ENCODE measurements around the gene SUSD3. TPM values are rescaled to one million over a fixed set of nuclear protein-coding genes. Genes with fewer than 3 reads are reported as not detected.

Gene SUSD3
- total RNA-seq, 1 experiment from 2014 or later, result 2.2 TPM

GRCh38 chr9:93126151-93126781 lies 67.8 kb downstream of the SUSD3 start:
- H3K27me3 Mint-ChIP-seq (ENCODE audit: insufficient read depth, unreplicated experiment), result no peaks in the 10 kb centered on the region
- H3K27ac Mint-ChIP-seq (ENCODE audit: unreplicated experiment), result no peak overlapping the region
- ChIA-PET CTCF (interaction anchor here (0.8 kb wide), 1 partner anchor 175 kb away, joined by 3 read pairs; no protein-coding TSS in a partner anchor), POLR2A (no interaction called here)
- Histone ChIP-seq H3K4me1 (no peaks in the 10 kb centered on the region), H3K36me3 (ENCODE audit: control insufficient read depth, insufficient read depth, low read length) (no peaks in the 10 kb centered on the region; the same call in 1 of the 2 replicates), H3K4me3 (ENCODE audit: low read depth, low read length) (no peak overlapping the region), H3K27me3 (replicated peaks; ENCODE audit: control insufficient read depth, insufficient read depth, low read length) (no peaks in the 10 kb centered on the region), H3K9me3 (no peaks in the 10 kb centered on the region)
- BruUV-seq (replicated peaks), result no TSS peak
- no peak overlapping the region for H3K4me3 Mint-ChIP-seq (ENCODE audit: unreplicated experiment)
- H3K4me1 Mint-ChIP-seq (ENCODE audit: low read depth, unreplicated experiment), result no peaks in the 10 kb centered on the region
- intact Hi-C loops (cut with micrococcal nuclease; ENCODE audit: unreplicated experiment), result no loop called here
- H3K36me3 Mint-ChIP-seq (ENCODE audit: insufficient read depth, unreplicated experiment), result peaks cover 13% of the 10 kb centered on the region
- no peaks in the 10 kb centered on the region for H3K9me3 Mint-ChIP-seq (ENCODE audit: unreplicated experiment)
- DNase-seq, result no peak
- TF ChIP-seq CTCF (IDR thresholded peaks at IDR 0.05; ENCODE audit: insufficient read depth in 1 of 2, low read depth in 1 of 2, low read length in 1 of 2, severe bottlenecking in 1 of 2, unreplicated experiment in 1 of 2), result no peak

GRCh38 chr9:93126825-93127368 lies 68.4 kb downstream of the SUSD3 start:
- intact Hi-C loops (cut with micrococcal nuclease; ENCODE audit: unreplicated experiment), result no loop called here
- Mint-ChIP-seq H3K27me3 (ENCODE audit: insufficient read depth, unreplicated experiment) (no peaks in the 10 kb centered on the region), H3K27ac (ENCODE audit: unreplicated experiment) (no peak overlapping the region), H3K36me3 (ENCODE audit: insufficient read depth, unreplicated experiment) (peaks cover 13% of the 10 kb centered on the region), H3K4me1 (ENCODE audit: low read depth, unreplicated experiment) (no peaks in the 10 kb centered on the region), H3K4me3 (ENCODE audit: unreplicated experiment) (no peak overlapping the region), H3K9me3 (ENCODE audit: unreplicated experiment) (no peaks in the 10 kb centered on the region)
- CTCF ChIA-PET, result no interaction called here
- Histone ChIP-seq H3K4me1 (no peaks in the 10 kb centered on the region), H3K27me3 (replicated peaks; ENCODE audit: control insufficient read depth, insufficient read depth, low read length) (no peaks in the 10 kb centered on the region), H3K9me3 (no peaks in the 10 kb centered on the region), H3K4me3 (ENCODE audit: low read depth, low read length) (no peak overlapping the region), H3K36me3 (ENCODE audit: control insufficient read depth, insufficient read depth, low read length) (no peaks in the 10 kb centered on the region; the same call in 1 of the 2 replicates)
- no peak for DNase-seq
- POLR2A ChIA-PET, result no interaction called here
- no TSS peak for BruUV-seq (replicated peaks)
- no peak for TF ChIP-seq CTCF (IDR thresholded peaks at IDR 0.05; ENCODE audit: insufficient read depth in 1 of 2, low read depth in 1 of 2, low read length in 1 of 2, severe bottlenecking in 1 of 2, unreplicated experiment in 1 of 2)

- no peak for TF ChIP-seq CTCF (IDR thresholded peaks at IDR 0.05; ENCODE audit: insufficient read depth in 1 of 2, low read depth in 1 of 2, low read length in 1 of 2, severe bottlenecking in 1 of 2, unreplicated experiment in 1 of 2)
- Mint-ChIP-seq H3K27me3 (ENCODE audit: insufficient read depth, unreplicated experiment) (no peaks in the 10 kb centered on the region), H3K4me1 (ENCODE audit: low read depth, unreplicated experiment) (peaks cover under 1% of the 10 kb centered on the region), H3K4me3 (ENCODE audit: unreplicated experiment) (no peak overlapping the region), H3K36me3 (ENCODE audit: insufficient read depth, unreplicated experiment) (peaks cover 13% of the 10 kb centered on the region), H3K9me3 (ENCODE audit: unreplicated experiment) (no peaks in the 10 kb centered on the region), H3K27ac (ENCODE audit: unreplicated experiment) (no peak overlapping the region)
- no peaks in the 10 kb centered on the region; the same call in 1 of the 2 replicates for H3K36me3 ChIP-seq (ENCODE audit: control insufficient read depth, insufficient read depth, low read length)
- H3K9me3 ChIP-seq, result no peaks in the 10 kb centered on the region
- ChIA-PET CTCF (no interaction called here), POLR2A (interaction anchor here (0.7 kb wide), 1 partner anchor 17 kb away, joined by 4 read pairs; no protein-coding TSS in a partner anchor)
- DNase-seq, result no peak
- no peaks in the 10 kb centered on the region for H3K27me3 ChIP-seq (replicated peaks; ENCODE audit: control insufficient read depth, insufficient read depth, low read length)
- no peak overlapping the region for H3K4me3 ChIP-seq (ENCODE audit: low read depth, low read length)
- intact Hi-C loops (cut with micrococcal nuclease; ENCODE audit: unreplicated experiment), result no loop called here
- no TSS peak for BruUV-seq (replicated peaks)
- no peaks in the 10 kb centered on the region for H3K4me1 ChIP-seq
Observed at GRCh38 chr9:93127395-93127911, 69.0 kb downstream of the SUSD3 start.
